H1 (cell line): Measurements from ENCODE around the gene AMPD1. TPM values are rescaled to one million over a fixed set of nuclear protein-coding genes. Genes with fewer than 3 reads are reported as not detected.

ENCODE experiments used
- CTCF ChIA-PET: fragments of 300-600 bp; sonication (Branson Sonifier 250); formaldehyde crosslinking; loops from one replicate; lab custom pipeline; 2021; ENCODE audit not compliant: partially characterized antibody; lab: Charles Lee
- POLR2A ChIA-PET: fragments of 300-600 bp; sonication (Branson Sonifier 250); formaldehyde crosslinking; loops from one replicate; lab custom pipeline; 2021; ENCODE audit warnings: inconsistent platforms; ENCODE audit not compliant: partially characterized antibody; lab: Charles Lee
- DNase-seq, 2 experiments: peaks; one replicate each; pipeline versions ENCODE4 v3.0.0 to v3.0.0-alpha.2; 2010 to 2022; ENCODE audit warnings: low spot score in 2 of 2, low read depth in 1 of 2, mixed read lengths in 1 of 2
- FAIRE-seq: peaks from 2 replicates; lab custom pipeline; 2011; peaks lifted over from hg19 to GRCh38; lab: Jason Lieb, UNC
- H2AFZ ChIP-seq: 2 replicates; pipeline ENCODE4 v1.8.1; 2012; ENCODE audit warnings: low read length, inconsistent platforms
- H2AK5ac ChIP-seq: 2 replicates; pipeline ENCODE4 v1.6.1; 2013; ENCODE audit warnings: low read depth, low read length
- H2BK120ac ChIP-seq: replicated peaks from 2 replicates; pipeline ENCODE3; 2013; ENCODE audit warnings: low read depth, low read length, inconsistent platforms
- H2BK12ac ChIP-seq: 2 replicates; pipeline ENCODE4 v1.6.1; 2013; ENCODE audit warnings: low read depth, low read length
- H2BK15ac ChIP-seq: 2 replicates; pipeline ENCODE4 v1.6.1; 2013; ENCODE audit warnings: low read length
- H2BK20ac ChIP-seq: 2 replicates; pipeline ENCODE4 v1.6.1; 2013; ENCODE audit warnings: low read length
- H2BK5ac ChIP-seq: 2 replicates; pipeline ENCODE4 v1.6.1; 2013; ENCODE audit warnings: low read depth, low read length
- H3K14ac ChIP-seq: 2 replicates; pipeline ENCODE4 v1.6.1; 2013; ENCODE audit warnings: inconsistent platforms; ENCODE audit not compliant: insufficient read length
- H3K18ac ChIP-seq: 2 replicates; pipeline ENCODE4 v1.6.1; 2013; ENCODE audit warnings: low read length; ENCODE audit errors: extremely low read depth
- H3K23ac ChIP-seq: 2 replicates; pipeline ENCODE4 v1.6.1; 2013; ENCODE audit warnings: inconsistent platforms; ENCODE audit not compliant: insufficient read length
- H3K23me2 ChIP-seq: 2 replicates; pipeline ENCODE4 v1.6.1; 2013; ENCODE audit warnings: low read depth, low read length
- H3K27ac ChIP-seq: 2 replicates; pipeline ENCODE4 v1.6.1; 2011; ENCODE audit warnings: low read depth, low read length, inconsistent platforms
- H3K27me3 ChIP-seq, 4 experiments: replicated peaks in 1 of 4; 1 replicate in 1 of 4; 2 replicates in 3 of 4; pipeline versions ENCODE4 v1.6.1 to v1.8.1; 2011 to 2013; ENCODE audit warnings: low read length in 3 of 4, mild to moderate bottlenecking in 3 of 4, inconsistent platforms in 2 of 4, mixed read lengths in 2 of 4, moderate library complexity in 1 of 4; ENCODE audit not compliant: control insufficient read depth in 3 of 4, insufficient read depth in 3 of 4; ENCODE audit errors: extremely low read depth in 1 of 4
- H3K36me3 ChIP-seq, 4 experiments: 2 replicates each; pipeline versions ENCODE4 v1.6.1 to v1.8.1; 2011 to 2013; ENCODE audit warnings: mild to moderate bottlenecking in 4 of 4, low read length in 3 of 4, moderate library complexity in 2 of 4, control low read depth in 1 of 4, inconsistent platforms in 1 of 4; ENCODE audit not compliant: insufficient read depth in 4 of 4, control insufficient read depth in 2 of 4
- H3K4ac ChIP-seq: replicated peaks from 2 replicates; pipeline ENCODE3; 2013; ENCODE audit warnings: low read length, low read depth, mixed read lengths, inconsistent platforms; ENCODE audit not compliant: insufficient read length
- H3K4me1 ChIP-seq, 4 experiments: replicated peaks in 1 of 4; 1 replicate in 1 of 4; 2 replicates in 3 of 4; pipeline versions ENCODE4 v1.6.1 to v1.8.1; 2011 to 2013; ENCODE audit warnings: low read length in 3 of 4, inconsistent platforms in 2 of 4, mixed read lengths in 1 of 4; ENCODE audit not compliant: insufficient read depth in 4 of 4, control insufficient read depth in 3 of 4
- H3K4me2 ChIP-seq, 2 experiments: 2 replicates each; pipeline versions ENCODE4 v1.6.1 to v1.8.1; 2011 to 2013; ENCODE audit warnings: low read depth in 2 of 2, low read length in 2 of 2, control low read depth in 1 of 2, inconsistent platforms in 1 of 2, mild to moderate bottlenecking in 1 of 2; ENCODE audit not compliant: insufficient read depth in 1 of 2
- H3K4me3 ChIP-seq, 4 experiments: fragments of 200-600, 300-600 bp in 1 of 4; sonication (generic), shearing (Covaris generic), sonication (Bioruptor Twin) in 1 of 4; 2 replicates each; pipeline versions ENCODE4 v1.5.1 to v1.8.1; 2011 to 2016; ENCODE audit warnings: low read length in 4 of 4, low read depth in 3 of 4, control low read depth in 2 of 4, inconsistent platforms in 2 of 4, mild to moderate bottlenecking in 2 of 4, mixed read lengths in 1 of 4, moderate library complexity in 1 of 4; ENCODE audit not compliant: insufficient read depth in 2 of 4; ENCODE audit errors: extremely low read depth in 1 of 4
- H3K56ac ChIP-seq: replicated peaks from 2 replicates; pipeline ENCODE3; 2013; ENCODE audit warnings: low read depth, mild to moderate bottlenecking, mixed read lengths, low read length, inconsistent platforms; ENCODE audit not compliant: insufficient read length
- H3K79me1 ChIP-seq: 2 replicates; pipeline ENCODE4 v1.6.1; 2013; ENCODE audit warnings: low read depth, low read length, control low read depth
- H3K79me2 ChIP-seq, 2 experiments: 2 replicates each; pipeline versions ENCODE4 v1.6.1 to v1.8.1; 2012 to 2013; ENCODE audit warnings: low read length in 2 of 2, mild to moderate bottlenecking in 2 of 2, inconsistent platforms in 1 of 2; ENCODE audit not compliant: insufficient read depth in 2 of 2, control insufficient read depth in 1 of 2
- H3K9ac ChIP-seq, 4 experiments: replicated peaks in 1 of 4; 1 replicate in 1 of 4; 2 replicates in 3 of 4; pipeline versions ENCODE4 v1.6.1 to v1.8.1; 2011 to 2013; ENCODE audit warnings: low read depth in 3 of 4, low read length in 3 of 4, control low read depth in 2 of 4, mild to moderate bottlenecking in 2 of 4, moderate library complexity in 2 of 4, inconsistent platforms in 1 of 4; ENCODE audit errors: extremely low read depth in 1 of 4
- H3K9me3 ChIP-seq, 2 experiments: 2 replicates each; pipeline versions ENCODE4 v1.6.1 to v1.8.1; 2012 to 2013; ENCODE audit warnings: mild to moderate bottlenecking in 2 of 2, moderate library complexity in 2 of 2, control low read depth in 1 of 2, inconsistent platforms in 1 of 2, low read depth in 1 of 2, low read length in 1 of 2, mixed read lengths in 1 of 2; ENCODE audit not compliant: insufficient read depth in 2 of 2
- H4K20me1 ChIP-seq, 2 experiments: replicated peaks in 1 of 2; 2 replicates each; pipeline versions ENCODE3 to v1.8.1; 2011 to 2013; ENCODE audit warnings: inconsistent platforms in 2 of 2, low read length in 2 of 2, mild to moderate bottlenecking in 1 of 2; ENCODE audit not compliant: insufficient read depth in 2 of 2, control insufficient read depth in 1 of 2
- H4K5ac ChIP-seq: 2 replicates; pipeline ENCODE4 v1.6.1; 2013; ENCODE audit warnings: low read length, low read depth, mixed read lengths, inconsistent platforms; ENCODE audit not compliant: insufficient read length
- H4K8ac ChIP-seq: 2 replicates; pipeline ENCODE4 v1.8.0; 2013; ENCODE audit warnings: mild to moderate bottlenecking, moderate library complexity, low read length, inconsistent platforms; ENCODE audit not compliant: insufficient read depth; ENCODE audit errors: extremely low read depth
- H4K91ac ChIP-seq: replicated peaks from 2 replicates; pipeline ENCODE3; 2013; ENCODE audit warnings: low read length, mixed read lengths, inconsistent platforms; ENCODE audit not compliant: insufficient read length
- BCL11A ChIP-seq, 2 experiments: IDR thresholded peaks; one replicate each; pipeline ENCODE4 v1.6.1; 2011; ENCODE audit warnings: low read depth in 2 of 2, low read length in 2 of 2, mild to moderate bottlenecking in 2 of 2
- JUN ChIP-seq: IDR thresholded peaks from 2 replicates; pipeline ENCODE4 v1.6.1; 2011; ENCODE audit warnings: low read depth, mild to moderate bottlenecking, improper control_type of control experiment, low read length
- SIRT6 ChIP-seq: IDR thresholded peaks from one replicate; pipeline ENCODE4 v1.7.1; 2012; ENCODE audit warnings: low read length, inconsistent platforms
- SUZ12 ChIP-seq: fragments of 200-600 bp; sonication (generic); IDR thresholded peaks from 2 replicates; pipeline ENCODE4 v1.6.1; 2012; ENCODE audit warnings: mild to moderate bottlenecking, inconsistent platforms, low read length, moderate library complexity, mixed read lengths
- TCF12 ChIP-seq: IDR thresholded peaks from 2 replicates; pipeline ENCODE4 v1.6.1; 2011; ENCODE audit warnings: low read depth, mild to moderate bottlenecking, low read length
- WGBS, 2 experiments: shearing (Covaris generic) in 1 of 2; methylation state at CpG; one replicate each; pipeline versions ENCODE4 v1.1.6 to v1.1.7; 2013 to 2015; ENCODE audit warnings: low lambda C conversion rate in 2 of 2, mixed read lengths in 2 of 2, inconsistent platforms in 1 of 2, low coverage in 1 of 2, missing lambda C conversion rate in 1 of 2; ENCODE audit not compliant: insufficient replicate concordance in 2 of 2, insufficient coverage in 1 of 2, insufficient read length in 1 of 2; ENCODE audit errors: extremely low coverage in 1 of 2, missing lambda C conversion rate in 1 of 2; 5-methylcytosine and 5-hydroxymethylcytosine counted together
- polyA plus RNA-seq, 7 experiments: library from polyadenylated mRNA; depleted of rRNA in 3 of 7; stranded (reverse) in 5 of 7; unstranded in 2 of 7; fragments of >200 nt in 5 of 7; fragments of 200-250 nt in 2 of 7; gene quantifications; 1 replicate in 5 of 7; 2 replicates in 1 of 7; 4 replicates in 1 of 7; pipeline versions ENCODE4 v1.2.1 to v1.2.3, GENCODE V29; 2011 to 2013; ENCODE audit warnings: missing spikeins in 2 of 7, mixed read lengths in 2 of 7
- total RNA-seq: library from RNA; stranded (reverse); fragmentation: NEBNext Ultra II Directional; extraction: Animal tissue kit (Norgen Biotek cat#: 25700); gene quantifications from 2 replicates; pipeline ENCODE4 v1.2.1, GENCODE V29; 2021

Gene AMPD1
- total and polyA plus RNA-seq, 2 of the 8 experiments (the other 6 are each of a cell fraction or from before 2014, with no cell fraction given) = not detected

GRCh38 chr1:114676115-114676514 lies 19.2 kb downstream of the AMPD1 start:
- H2BK5ac ChIP-seq = no peak overlapping the region
- H4K91ac ChIP-seq = no peak overlapping the region
- H3K79me1 ChIP-seq = no peaks in the 10 kb centered on the region
- no peak overlapping the region for H3K4me3 ChIP-seq
- no peak overlapping the region for H3K27ac ChIP-seq
- no peaks in the 10 kb centered on the region for H3K4me1 ChIP-seq
- H3K23ac ChIP-seq = no peak overlapping the region
- no peak overlapping the region for H2AK5ac ChIP-seq
- no peak overlapping the region for H2AFZ ChIP-seq
- DNase-seq (no peak), FAIRE-seq (no peak)
- WGBS, 2 experiments = 79% methylated on average over 1 of the region's 1 CpG; no CpG with 5 or more reads in 1 of the 2 experiments
- H3K4ac ChIP-seq = no peak overlapping the region
- POLR2A ChIA-PET = no interaction called here
- H3K4me2 ChIP-seq = no peak overlapping the region
- no peaks in the 10 kb centered on the region for H3K36me3 ChIP-seq
- H4K20me1 ChIP-seq = no peaks in the 10 kb centered on the region
- H3K56ac ChIP-seq = no peak overlapping the region
- no peak overlapping the region for H3K14ac ChIP-seq
- H4K5ac ChIP-seq = no peak overlapping the region
- H2BK12ac ChIP-seq = no peak overlapping the region
- TF ChIP-seq JUN = no peak
- no peak for TF ChIP-seq BCL11A (IDR thresholded peaks at IDR 0.05; ENCODE audit: low read depth in 2 of 2, low read length in 2 of 2)
- TF ChIP-seq SIRT6 = no peak
- no peak for TF ChIP-seq TCF12
- no peak for TF ChIP-seq SUZ12
- H3K9ac ChIP-seq = no peak overlapping the region
- no peak overlapping the region for H4K8ac ChIP-seq
- H3K79me2 ChIP-seq = no peaks in the 10 kb centered on the region
- H2BK15ac ChIP-seq = no peak overlapping the region
- H3K27me3 ChIP-seq = no peaks in the 10 kb centered on the region; a peak in 1 of 7 replicates
- no peak overlapping the region for H3K18ac ChIP-seq
- CTCF ChIA-PET = interaction anchor here (0.7 kb wide), 1 partner anchor 462 kb away, joined by 3 read pairs; no protein-coding TSS in a partner anchor
- H3K9me3 ChIP-seq = no peaks in the 10 kb centered on the region
- no peak overlapping the region for H2BK20ac ChIP-seq
- H3K23me2 ChIP-seq = no peaks in the 10 kb centered on the region; the same call in 1 of the 2 replicates
- no peak overlapping the region for H2BK120ac ChIP-seq
